Activated naive CD4-positive, alpha-beta T cell treated with anti-CD3 and anti-CD28 coated beads, Interleukin-2, amount 10 ng/mL, durations not matched to agents 7 days and 5 days (primary cell): ENCODE measurements around the gene TAF9B.
"Not testable (repeated sequence)": the region's sequence is repeated elsewhere in the genome, so short reads cannot be mapped to it uniquely, and the experiment has no call there.

ENCODE experiments used
- CTCF ChIA-PET: fragments of 350-600 bp; sonication (Branson Sonifier 250); formaldehyde crosslinking; loops from one replicate; lab custom pipeline; 2021; ENCODE audit warnings: antibody characterized with exemption; lab: Charles Lee
- DNase-seq: peaks from one replicate; pipeline ENCODE4 v3.0.0-alpha.2; 2020
- H3K27ac Mint-ChIP-seq: one replicate; pipeline ENCODE4 v1.8.0; 2021; ENCODE audit warnings: mild to moderate bottlenecking, moderate library complexity, mixed read lengths
- H3K27me3 Mint-ChIP-seq: one replicate; pipeline ENCODE4 v1.8.0; 2021; ENCODE audit warnings: mild to moderate bottlenecking, mixed read lengths
- H3K36me3 Mint-ChIP-seq: one replicate; pipeline ENCODE4 v1.8.0; 2021; ENCODE audit warnings: mixed read lengths
- H3K4me1 Mint-ChIP-seq: one replicate; pipeline ENCODE4 v1.8.0; 2021; ENCODE audit warnings: mixed read lengths
- H3K4me3 Mint-ChIP-seq: one replicate; pipeline ENCODE4 v1.8.0; 2021; ENCODE audit warnings: mild to moderate bottlenecking, moderate library complexity, mixed read lengths
- H3K9me3 Mint-ChIP-seq: one replicate; pipeline ENCODE4 v1.8.0; 2021; ENCODE audit warnings: mixed read lengths

Gene TAF9B, protein sequence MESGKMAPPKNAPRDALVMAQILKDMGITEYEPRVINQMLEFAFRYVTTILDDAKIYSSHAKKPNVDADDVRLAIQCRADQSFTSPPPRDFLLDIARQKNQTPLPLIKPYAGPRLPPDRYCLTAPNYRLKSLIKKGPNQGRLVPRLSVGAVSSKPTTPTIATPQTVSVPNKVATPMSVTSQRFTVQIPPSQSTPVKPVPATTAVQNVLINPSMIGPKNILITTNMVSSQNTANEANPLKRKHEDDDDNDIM

GRCh38 chrX:78139160-78140123 lies at the start of gene TAF9B:
Gene TAF9B (minus strand): TSS chrX:78139650. CDS start chrX:78139611, 39 bp downstream.
- H3K4me3 Mint-ChIP-seq, result peak within 1 kb of the TSS; percentile 88
- peaks cover 2% of the 10 kb centered on the region for H3K36me3 Mint-ChIP-seq
- peaks cover 14% of the 10 kb centered on the region for H3K4me1 Mint-ChIP-seq
- H3K27me3 Mint-ChIP-seq, result peaks cover 6% of the 10 kb centered on the region
- H3K27ac Mint-ChIP-seq, result peak within 1 kb of the TSS; percentile 96
- CTCF ChIA-PET, result no interaction called here
- peaks cover 7% of the 10 kb centered on the region for H3K9me3 Mint-ChIP-seq
- peak; percentile 88 for DNase-seq

GRCh38 chrX:78182881-78183280 lies 43.4 kb upstream of the TAF9B start:
- Mint-ChIP-seq H3K36me3 (no peaks in the 10 kb centered on the region), H3K27me3 (no peaks in the 10 kb centered on the region), H3K27ac (no peak overlapping the region), H3K9me3 (peaks cover 2% of the 10 kb centered on the region), H3K4me3 (no peak overlapping the region), H3K4me1 (no peaks in the 10 kb centered on the region)
- CTCF ChIA-PET, result no interaction called here
- no peak for DNase-seq

- Mint-ChIP-seq H3K36me3 (no peaks in the 10 kb centered on the region), H3K4me3 (no peak overlapping the region), H3K27ac (no peak overlapping the region), H3K4me1 (no peaks in the 10 kb centered on the region), H3K9me3 (peaks cover 2% of the 10 kb centered on the region), H3K27me3 (no peaks in the 10 kb centered on the region)
- no peak for DNase-seq
- CTCF ChIA-PET, result interaction anchor here (0.7 kb wide), 1 partner anchor 68 kb away, joined by 3 read pairs; no protein-coding TSS in a partner anchor
Measured at GRCh38 chrX:78181307-78181706, 41.9 kb upstream of the TAF9B start.

GRCh38 chrX:78168065-78168464 lies 28.6 kb upstream of the TAF9B start:
- Mint-ChIP-seq H3K4me3 (no peak overlapping the region), H3K9me3 (no peaks in the 10 kb centered on the region), H3K36me3 (no peaks in the 10 kb centered on the region), H3K27ac (no peak overlapping the region), H3K4me1 (peaks cover 2% of the 10 kb centered on the region), H3K27me3 (no peaks in the 10 kb centered on the region)
- no peak for DNase-seq
- CTCF ChIA-PET, result no interaction called here

DNA sequence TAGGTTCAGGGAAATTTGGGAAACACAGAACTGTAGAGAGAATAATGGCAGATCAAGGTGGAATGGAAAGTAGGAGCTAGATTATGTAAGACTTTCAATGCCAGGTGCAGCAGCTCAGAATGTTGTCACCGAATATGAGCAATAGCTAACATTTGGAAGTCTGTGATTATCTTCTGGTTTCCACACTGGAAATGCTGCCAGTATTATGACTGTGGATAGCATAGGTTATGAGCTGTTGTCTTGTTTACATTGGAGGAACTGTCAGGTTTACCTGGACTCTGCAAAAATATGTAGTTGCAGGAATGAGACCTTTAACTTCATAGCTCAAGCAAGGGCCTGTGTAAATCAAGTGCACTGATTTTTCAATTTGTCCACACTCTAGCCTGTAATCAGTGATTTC lies 26.0 kb upstream of the TAF9B start:
- Mint-ChIP-seq H3K27me3 (no peaks in the 10 kb centered on the region), H3K4me3 (no peak overlapping the region), H3K27ac (no peak overlapping the region), H3K4me1 (peaks cover 13% of the 10 kb centered on the region), H3K9me3 (no peaks in the 10 kb centered on the region), H3K36me3 (no peaks in the 10 kb centered on the region)
- DNase-seq, result no peak
- CTCF ChIA-PET, result interaction anchor here (1.2 kb wide), 1 partner anchor 22 kb away, joined by 3 read pairs; no protein-coding TSS in a partner anchor

- DNase-seq, H3K27me3 Mint-ChIP-seq, H3K9me3 Mint-ChIP-seq, CTCF ChIA-PET, H3K36me3 Mint-ChIP-seq, H3K27ac Mint-ChIP-seq, H3K4me3 Mint-ChIP-seq: not testable (repeated sequence)
- H3K4me1 Mint-ChIP-seq, result peaks cover 13% of the 10 kb centered on the region
Measured at GRCh38 chrX:78163175-78163574, 23.7 kb upstream of the TAF9B start.

DNA sequence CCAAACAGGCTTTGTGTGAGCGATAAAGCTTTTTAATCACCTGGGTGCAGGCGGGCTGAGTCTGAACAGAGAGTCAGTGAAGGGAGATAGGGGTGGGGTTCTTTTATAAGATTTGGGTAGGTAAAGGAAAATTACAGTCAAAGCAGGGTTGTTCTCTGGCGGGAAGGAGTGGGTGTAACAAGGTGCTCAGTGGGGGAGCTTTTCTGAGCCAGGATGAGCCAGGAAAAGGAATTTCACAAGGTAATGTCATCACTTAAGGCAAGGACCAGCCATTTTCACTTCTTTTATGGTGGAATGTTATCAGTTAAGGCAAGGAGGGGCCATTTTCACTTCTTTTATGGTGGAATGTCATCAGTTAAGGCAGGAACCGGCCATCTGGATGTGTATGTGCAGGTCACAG lies 21.3 kb upstream of the TAF9B start:
- CTCF ChIA-PET, H3K27me3 Mint-ChIP-seq, H3K4me3 Mint-ChIP-seq, DNase-seq, H3K9me3 Mint-ChIP-seq, H3K36me3 Mint-ChIP-seq, H3K27ac Mint-ChIP-seq: not testable (repeated sequence)
- peaks cover 20% of the 10 kb centered on the region for H3K4me1 Mint-ChIP-seq

DNA sequence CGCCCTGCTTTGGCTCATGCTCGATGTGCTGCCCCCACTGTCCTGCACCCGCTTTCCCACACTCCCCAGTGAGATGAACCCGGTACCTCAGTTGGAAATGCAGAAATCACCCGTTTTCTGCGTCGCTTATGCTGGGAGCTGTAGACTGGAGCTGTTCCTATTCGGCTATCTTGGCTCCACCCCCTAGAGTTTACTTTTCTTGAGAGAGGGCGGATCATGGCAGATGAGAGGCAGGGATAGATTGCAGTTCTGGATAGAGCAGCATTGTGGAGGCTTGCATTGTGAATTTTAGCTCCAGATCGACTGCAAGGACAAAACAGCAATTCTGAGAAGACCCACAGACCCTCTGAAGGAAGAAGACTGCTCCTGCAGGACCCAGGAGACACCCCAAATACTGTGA lies 18.4 kb upstream of the TAF9B start:
- H3K27ac Mint-ChIP-seq, H3K27me3 Mint-ChIP-seq, H3K36me3 Mint-ChIP-seq, DNase-seq, H3K4me3 Mint-ChIP-seq, H3K9me3 Mint-ChIP-seq: not testable (repeated sequence)
- peaks cover 19% of the 10 kb centered on the region for H3K4me1 Mint-ChIP-seq
- CTCF ChIA-PET, result interaction anchor here (0.6 kb wide), 1 partner anchor 435 kb away, joined by 3 read pairs; no protein-coding TSS in a partner anchor

DNA sequence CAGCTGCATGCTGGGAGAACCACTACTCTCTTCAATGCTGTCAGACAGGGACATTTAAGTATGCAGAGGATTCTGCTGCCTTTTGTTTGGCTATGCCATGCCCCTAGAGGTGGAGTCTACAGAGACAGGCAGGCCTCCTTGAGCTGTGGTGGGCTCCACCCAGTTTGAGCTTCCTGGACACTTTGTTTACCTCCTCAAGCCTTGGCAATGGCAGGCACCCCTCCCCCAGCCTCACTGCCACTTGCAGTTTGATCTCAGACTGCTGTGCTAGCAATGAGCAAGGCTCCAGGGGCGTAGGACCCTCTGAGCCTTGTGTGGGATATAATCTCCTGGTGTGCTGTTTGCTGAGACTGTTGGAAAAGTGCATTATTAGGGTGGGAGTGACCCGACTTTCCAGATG lies 17.9 kb upstream of the TAF9B start:
- peak; percentile 40 for DNase-seq
- CTCF ChIA-PET, H3K9me3 Mint-ChIP-seq, H3K36me3 Mint-ChIP-seq, H3K27me3 Mint-ChIP-seq, H3K4me3 Mint-ChIP-seq: not testable (repeated sequence)
- Mint-ChIP-seq H3K4me1 (peaks cover 18% of the 10 kb centered on the region), H3K27ac (peak overlapping the region; percentile 72)

- H3K27me3 Mint-ChIP-seq, H3K36me3 Mint-ChIP-seq, CTCF ChIA-PET, H3K27ac Mint-ChIP-seq, H3K4me1 Mint-ChIP-seq, DNase-seq, H3K4me3 Mint-ChIP-seq: not testable (repeated sequence)
- H3K9me3 Mint-ChIP-seq, result peaks cover 25% of the 10 kb centered on the region
Measured at GRCh38 chrX:78147002-78147540, 7.6 kb upstream of the TAF9B start.

GRCh38 chrX:78140206-78140605 lies 756 bp upstream of the TAF9B start:
- Mint-ChIP-seq H3K36me3 (peaks cover 2% of the 10 kb centered on the region), H3K9me3 (peaks cover 7% of the 10 kb centered on the region), H3K27ac (peak overlapping the region; percentile 75), H3K4me1 (peaks cover 14% of the 10 kb centered on the region), H3K27me3 (peaks cover 6% of the 10 kb centered on the region), H3K4me3 (peak overlapping the region; percentile 88)
- CTCF ChIA-PET, result no interaction called here
- no peak for DNase-seq

DNA sequence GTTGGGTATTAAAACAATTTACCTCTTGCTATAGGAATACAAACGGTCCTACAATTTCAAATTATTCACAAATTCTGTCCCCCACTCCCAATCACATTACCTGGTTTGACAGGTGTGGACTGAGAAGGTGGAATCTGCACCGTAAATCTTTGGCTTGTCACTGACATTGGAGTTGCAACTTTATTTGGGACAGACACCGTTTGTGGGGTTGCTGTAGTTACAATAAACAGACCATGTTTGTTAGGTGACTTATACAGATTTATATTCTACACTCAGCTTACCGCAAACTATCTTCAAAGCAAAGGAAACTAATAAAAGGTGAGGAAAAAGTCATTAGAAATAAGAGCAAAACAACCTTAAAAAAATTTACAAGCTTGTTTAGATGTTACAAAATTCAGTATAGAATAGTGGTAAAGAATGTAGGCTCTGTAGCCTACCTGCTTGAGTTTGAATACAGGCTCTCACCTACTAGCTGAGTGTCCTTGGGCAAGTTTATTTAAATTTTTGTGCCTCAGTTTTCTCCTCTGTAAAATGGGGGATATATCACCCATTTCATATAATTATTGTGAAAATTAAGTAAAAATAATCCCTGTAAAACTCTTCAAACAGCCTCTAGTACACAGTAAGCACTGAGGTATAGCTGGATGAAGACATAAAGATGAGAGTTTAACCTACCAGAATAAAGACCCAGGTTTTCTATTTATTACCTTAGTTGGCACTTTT lies 6.1 kb downstream of the TAF9B start:
- H3K27me3 Mint-ChIP-seq, result no peaks in the 10 kb centered on the region
- no peak overlapping the region for H3K27ac Mint-ChIP-seq
- no peaks in the 10 kb centered on the region for H3K9me3 Mint-ChIP-seq
- DNase-seq, result no peak
- H3K36me3 Mint-ChIP-seq, result peaks cover 24% of the 10 kb centered on the region
- H3K4me1 Mint-ChIP-seq, result peaks cover 8% of the 10 kb centered on the region
- CTCF ChIA-PET, result no interaction called here
- no peak overlapping the region for H3K4me3 Mint-ChIP-seq

- no peak for DNase-seq
- Mint-ChIP-seq H3K4me3 (no peak overlapping the region), H3K36me3 (peaks cover 31% of the 10 kb centered on the region), H3K27ac (no peak overlapping the region), H3K4me1 (peaks cover 2% of the 10 kb centered on the region), H3K27me3 (no peaks in the 10 kb centered on the region), H3K9me3 (no peaks in the 10 kb centered on the region)
- CTCF ChIA-PET, result no interaction called here
Measured at GRCh38 chrX:78131117-78131516, 8.3 kb downstream of the TAF9B start.

DNA sequence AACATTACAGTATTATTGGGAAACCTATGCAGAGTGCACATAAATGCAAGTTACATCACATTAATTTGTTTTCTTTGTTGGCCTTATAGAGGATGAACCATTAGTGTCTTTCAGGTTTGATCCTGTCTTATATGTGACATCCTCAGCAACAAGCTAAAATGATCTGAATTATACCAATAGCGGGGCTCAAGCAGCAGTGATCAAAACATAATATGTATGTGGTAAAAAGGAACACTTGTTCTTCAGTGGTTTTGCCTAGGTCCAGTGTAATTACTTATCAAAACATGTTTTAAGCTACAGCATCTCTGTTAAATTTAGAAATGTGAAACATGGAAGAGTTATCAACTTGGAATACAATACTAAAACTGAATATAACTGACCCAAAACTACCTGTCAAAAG lies 9.1 kb downstream of the TAF9B start:
- Mint-ChIP-seq H3K4me1 (peaks cover 2% of the 10 kb centered on the region), H3K9me3 (no peaks in the 10 kb centered on the region), H3K36me3 (peaks cover 38% of the 10 kb centered on the region), H3K4me3 (no peak overlapping the region), H3K27ac (no peak overlapping the region), H3K27me3 (no peaks in the 10 kb centered on the region)
- CTCF ChIA-PET, result no interaction called here
- no peak for DNase-seq
